GM18526 (cell line): Measurements from ENCODE around the gene NSD1.
A peak's percentile ranks its signal among the peaks of the same experiment; 100 is the strongest.

Source experiments
- POLR2A ChIP-seq: IDR thresholded peaks from 3 replicates; pipeline ENCODE4 v1.6.1; 2011; ENCODE audit not compliant: insufficient read length; ENCODE audit errors: extremely low read depth

The NSD1 gene

DNA sequence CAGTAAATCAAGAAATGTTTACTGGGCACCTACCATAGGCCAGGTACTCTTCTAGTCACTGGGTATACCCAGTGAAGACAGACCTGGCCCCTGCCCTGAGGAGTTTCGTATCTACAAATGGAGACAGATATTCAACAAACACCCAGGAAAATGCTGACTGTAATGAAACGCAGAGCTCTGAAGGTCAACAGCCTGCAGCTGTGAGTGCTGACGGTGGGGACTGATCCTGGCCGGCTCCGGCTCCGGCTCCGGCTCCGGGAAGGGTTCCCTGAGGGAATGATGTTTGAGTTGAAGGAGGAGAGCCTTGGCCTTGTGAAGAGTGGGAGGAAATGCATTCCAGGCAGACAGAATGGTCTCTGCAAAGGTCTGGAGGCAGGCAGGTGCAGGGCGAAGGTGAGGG, 23.8 kb upstream of the NSD1 start:
- no peak for TF ChIP-seq POLR2A

DNA sequence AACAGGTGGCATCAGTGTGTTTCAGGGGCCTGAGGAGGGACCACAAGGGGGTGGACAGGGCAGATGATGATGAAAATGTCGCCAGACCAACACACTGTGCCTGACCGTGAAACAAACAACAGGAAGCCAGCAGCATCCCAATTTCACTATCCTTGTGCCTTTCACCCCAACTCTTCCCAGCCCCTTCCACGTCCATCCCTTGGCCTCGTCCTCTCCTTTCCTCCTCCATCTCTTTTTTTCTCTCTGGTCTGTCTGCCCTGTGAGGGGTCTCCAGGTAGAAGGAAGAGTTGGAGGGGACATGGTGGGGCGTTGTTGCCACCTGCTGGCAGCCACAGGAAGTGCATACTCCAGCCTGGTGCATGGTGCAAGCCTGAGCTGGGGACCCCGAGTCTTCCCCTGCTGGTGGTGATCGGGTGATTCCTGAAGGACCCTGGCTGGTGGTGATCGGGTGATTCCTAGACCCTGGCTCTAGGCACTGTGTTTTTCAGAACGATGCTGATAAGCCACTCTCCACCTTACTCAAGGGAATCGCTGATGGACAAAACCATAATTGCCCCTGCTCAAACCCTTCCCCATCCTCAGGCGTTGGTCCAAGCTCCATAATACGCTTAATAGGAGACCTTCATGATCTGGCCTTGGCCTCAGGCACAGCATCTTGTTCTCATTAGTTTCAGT, 21.7 kb upstream of the NSD1 start:
- no peak for TF ChIP-seq POLR2A

DNA sequence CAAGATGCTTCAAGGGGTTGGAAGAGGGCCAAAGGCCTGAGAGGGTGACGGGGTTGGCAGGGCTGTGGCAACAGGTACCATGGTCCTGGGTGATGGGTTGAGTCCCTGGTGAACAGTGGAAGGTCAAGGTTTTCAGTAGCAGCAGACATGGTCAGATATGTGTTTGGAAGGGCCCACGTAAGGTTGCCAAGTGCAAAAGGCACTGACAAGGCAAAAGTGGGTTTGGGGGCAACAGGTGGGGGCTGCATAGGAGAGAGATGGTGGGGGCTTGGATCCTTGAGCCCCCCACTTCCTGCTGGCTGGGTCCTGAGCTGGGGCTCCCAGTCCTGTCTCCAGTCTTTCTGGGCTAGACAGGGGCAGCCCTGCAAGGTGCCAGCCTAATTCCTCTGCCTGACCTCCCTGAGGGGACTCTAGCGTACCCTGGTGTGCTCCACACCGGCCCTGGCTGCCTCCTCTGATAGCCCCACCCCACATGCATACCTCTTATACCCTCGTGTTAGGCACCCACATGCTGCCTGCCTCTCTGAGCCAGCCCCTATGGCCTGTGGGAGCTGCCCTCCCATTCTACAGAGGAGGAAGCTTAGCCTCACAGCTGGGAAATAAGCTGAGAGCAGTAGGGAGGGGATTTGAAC, 20.9 kb upstream of the NSD1 start:
- no peak for TF ChIP-seq POLR2A

DNA sequence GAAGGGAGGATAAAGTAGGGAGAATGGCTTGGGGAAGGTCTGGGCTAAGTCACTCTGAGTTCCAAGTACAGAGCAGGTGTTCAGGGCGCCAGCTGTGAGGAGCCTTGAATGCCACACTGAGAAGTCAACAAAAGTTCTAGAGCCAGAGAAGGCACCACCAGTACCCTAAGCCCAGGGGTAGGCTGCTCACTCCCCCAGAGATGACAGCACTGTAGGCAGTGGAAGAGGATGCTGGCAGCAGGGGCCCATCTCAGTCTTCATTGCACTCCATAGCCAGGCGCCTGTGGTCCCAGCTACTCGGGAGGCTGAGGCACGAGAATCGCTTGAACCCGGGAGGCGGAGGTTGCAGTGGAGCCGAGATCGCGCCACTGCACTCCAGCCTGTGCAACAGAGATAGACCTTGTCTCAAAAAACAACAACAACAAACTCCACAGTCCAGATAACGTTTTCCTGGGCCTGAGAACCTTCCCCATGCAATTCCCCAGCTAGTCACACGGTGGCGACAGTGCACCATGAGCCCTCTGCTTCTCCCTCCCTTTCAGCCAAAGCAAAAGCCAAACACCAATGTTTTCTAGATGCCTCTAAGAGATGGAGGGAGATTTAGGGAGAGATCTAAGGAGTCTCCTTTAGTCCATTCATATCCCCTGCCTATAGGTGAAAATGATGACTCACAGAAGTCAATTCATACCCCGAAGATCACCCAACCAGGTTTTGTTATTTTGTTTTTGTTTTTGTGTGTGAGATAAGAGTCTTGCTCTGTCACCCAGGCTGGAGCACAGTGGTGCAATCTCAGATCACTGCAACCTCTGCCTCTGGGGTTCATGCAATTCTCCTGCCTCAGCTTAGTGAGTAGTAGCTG, 19.8 kb upstream of the NSD1 start:
- TF ChIP-seq POLR2A = no peak

DNA sequence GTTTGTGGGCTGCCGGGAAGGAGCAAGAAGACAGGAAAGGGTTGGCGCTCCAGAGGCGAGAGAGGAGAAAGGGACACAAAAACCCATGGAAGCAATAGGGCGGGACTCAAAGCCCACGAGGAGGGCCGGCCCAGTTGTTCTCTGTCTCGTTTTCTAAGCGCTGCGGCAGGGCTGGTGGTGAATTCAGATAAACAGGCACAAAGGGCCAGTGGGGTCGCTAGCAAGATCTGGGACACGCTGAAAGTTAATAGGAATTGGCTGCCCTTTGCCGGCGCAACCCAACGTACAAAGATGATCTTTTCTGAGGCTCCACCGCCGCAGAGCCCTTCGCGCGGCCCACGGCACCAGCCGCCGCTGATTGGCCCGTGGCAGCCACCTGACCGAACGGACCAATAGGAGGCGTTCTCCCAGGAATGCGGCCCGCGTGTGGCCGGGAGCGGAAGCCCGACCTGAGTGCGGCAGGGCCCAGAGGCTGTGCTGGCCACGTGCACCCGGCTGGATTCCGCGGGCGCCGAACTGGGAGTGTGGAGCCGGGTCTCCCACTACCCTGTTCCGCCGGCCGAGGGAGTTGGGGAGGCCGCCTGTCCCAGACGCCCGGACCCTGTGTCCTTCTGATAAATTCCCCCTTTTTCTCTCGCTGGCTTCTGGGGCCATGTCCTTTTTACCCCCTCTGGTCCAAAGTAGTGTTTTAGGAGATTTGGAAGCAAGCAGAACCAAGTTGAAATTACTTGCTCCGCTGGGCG, 16.8 kb upstream of the NSD1 start:
- peak; percentile 56 for TF ChIP-seq POLR2A

DNA sequence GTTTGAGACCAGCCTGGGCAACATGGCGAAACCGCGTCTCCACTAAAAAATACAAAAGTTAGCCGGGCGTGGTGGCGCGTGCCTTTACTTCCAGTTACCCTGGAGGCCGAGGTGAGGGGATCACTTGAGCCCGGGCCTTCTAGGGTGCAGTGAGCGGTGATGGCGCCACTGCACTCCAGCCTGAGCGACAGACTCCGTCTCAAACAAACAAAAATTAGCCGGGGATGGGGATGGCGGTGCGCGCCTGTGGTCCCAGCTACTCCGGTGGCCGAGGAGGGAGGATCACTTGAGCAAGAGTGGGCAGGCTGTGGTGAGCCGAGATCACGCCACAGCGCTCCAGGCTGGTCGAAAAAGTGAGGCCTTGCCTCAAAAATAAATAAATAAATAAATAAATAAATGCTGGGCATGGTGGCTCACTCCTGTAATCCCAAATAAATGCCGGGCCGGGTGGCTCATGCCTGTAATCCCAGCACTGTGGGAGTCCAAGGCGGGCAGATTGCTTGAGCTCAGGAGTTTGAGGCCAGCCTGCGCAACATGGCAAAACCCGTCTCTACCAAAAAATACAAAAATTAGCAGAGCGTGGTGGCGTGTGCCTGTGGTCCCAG, 16.0 kb upstream of the NSD1 start:
- no peak for TF ChIP-seq POLR2A

DNA sequence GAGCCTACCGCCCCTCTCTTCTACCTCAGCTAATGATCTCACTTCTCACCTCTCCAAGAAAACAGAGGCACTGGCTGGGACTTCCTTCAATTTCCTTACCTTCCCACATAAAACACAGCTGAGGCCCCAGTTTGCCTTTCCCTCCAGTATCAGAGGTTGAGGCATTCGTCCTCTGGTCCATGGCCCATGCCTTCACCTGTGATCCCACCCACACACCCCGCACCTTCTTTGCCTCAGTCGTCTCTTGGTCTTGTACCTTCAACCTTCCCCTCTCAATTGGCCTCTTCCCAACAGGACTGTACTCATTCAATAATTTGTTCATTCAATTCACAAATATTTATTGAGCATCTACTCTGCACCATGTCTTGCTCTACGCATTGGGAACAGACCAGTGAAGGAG, 11.0 kb upstream of the NSD1 start:
- TF ChIP-seq POLR2A = no peak

DNA sequence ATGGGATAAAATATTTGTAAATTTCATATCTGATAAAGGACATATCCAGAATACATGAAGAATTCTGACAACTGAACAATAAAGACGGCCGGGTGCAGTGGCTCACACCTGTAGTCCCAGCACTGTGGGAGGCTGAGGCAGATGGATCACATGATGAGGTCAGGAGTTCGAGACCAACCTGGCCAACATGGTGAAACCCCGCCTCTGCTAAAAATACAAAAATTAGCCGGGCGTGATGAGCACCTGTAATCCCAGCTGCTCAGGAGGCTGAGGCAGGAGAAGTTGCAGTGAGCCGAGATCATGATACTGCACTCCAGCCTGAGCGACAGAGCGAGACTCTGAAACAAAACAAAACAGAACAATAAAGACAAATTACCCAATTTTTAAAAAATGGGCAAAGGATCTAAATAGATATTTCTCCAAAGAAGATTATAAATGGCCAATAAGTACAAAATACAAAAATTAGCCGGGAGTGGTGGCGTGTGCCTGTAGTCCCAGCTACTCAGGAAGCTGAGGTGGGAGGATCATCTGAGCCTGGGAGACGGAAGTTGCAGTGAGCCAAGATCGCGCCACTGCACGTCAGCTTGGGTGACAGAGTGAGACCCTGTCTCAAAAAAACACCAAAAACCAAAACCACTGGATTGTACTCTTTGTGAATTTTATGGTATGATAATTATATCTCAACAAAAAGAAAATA, 9.6 kb upstream of the NSD1 start:
- TF ChIP-seq POLR2A = no peak

DNA sequence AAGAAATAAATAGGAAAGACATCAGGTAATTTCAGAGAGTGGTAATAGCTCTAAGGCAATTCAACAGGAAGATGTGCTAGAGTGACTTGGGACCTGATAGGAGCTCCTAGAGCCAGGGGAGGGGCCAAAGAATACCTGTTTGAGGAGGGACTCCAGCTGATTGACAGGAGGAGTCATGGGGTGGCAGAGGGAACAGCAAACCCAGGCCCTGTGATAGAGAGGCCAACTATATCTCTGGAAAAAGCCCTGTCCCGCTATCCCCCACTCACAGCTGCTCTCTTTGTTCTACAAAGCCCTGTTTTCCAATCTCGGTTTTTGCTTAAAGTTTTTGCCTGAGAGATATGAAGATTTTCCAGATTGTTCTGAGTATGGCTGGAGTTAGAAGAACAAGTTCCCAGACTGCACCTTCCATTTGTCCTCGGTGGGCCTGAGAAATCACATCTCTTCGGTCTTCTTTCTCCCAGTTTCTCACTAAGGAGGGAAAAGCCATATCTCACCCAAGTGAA, 9.0 kb upstream of the NSD1 start:
- no peak for TF ChIP-seq POLR2A

DNA sequence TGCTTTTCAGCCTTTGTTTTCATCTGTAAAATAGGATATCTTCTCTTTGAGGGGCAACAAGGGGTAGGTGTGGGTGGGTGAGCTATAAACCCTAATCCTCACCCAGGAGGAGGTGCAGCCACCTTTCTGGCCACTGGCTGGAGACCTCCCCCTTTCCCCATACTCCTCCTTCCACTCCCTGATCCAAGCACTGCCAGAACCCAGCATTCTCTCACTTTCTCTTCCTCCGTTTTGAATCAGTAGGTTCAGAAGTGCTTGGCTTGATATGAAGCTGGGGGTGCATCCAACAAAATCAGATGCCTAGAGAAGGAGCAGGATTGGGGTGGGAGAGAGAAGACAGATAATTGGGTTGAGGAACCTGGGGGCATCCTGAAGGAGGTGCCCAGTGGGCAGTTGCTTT, 6.8 kb upstream of the NSD1 start:
- TF ChIP-seq POLR2A = no peak

DNA sequence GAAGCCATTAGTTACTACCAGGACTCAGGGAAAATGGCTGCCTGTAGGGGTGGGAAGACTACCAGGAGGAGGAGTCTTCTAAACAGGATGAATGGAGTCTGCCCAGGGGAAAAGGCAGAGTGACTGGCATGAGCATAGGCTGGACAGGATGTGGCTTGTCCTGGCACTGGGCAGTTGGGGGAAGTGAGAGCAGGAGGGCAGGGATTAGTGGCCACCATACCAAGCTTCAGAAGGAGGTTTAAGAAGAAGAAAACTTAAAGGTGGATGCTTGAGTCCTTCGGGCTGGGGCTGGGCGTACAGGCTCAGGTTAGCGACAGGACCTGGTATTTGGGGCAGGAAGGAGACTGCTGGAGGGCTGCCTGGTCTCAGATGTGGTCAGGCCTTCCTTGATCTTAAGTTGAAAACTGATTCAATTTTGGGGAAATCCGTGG, 5.0 kb upstream of the NSD1 start:
- TF ChIP-seq POLR2A = no peak

DNA sequence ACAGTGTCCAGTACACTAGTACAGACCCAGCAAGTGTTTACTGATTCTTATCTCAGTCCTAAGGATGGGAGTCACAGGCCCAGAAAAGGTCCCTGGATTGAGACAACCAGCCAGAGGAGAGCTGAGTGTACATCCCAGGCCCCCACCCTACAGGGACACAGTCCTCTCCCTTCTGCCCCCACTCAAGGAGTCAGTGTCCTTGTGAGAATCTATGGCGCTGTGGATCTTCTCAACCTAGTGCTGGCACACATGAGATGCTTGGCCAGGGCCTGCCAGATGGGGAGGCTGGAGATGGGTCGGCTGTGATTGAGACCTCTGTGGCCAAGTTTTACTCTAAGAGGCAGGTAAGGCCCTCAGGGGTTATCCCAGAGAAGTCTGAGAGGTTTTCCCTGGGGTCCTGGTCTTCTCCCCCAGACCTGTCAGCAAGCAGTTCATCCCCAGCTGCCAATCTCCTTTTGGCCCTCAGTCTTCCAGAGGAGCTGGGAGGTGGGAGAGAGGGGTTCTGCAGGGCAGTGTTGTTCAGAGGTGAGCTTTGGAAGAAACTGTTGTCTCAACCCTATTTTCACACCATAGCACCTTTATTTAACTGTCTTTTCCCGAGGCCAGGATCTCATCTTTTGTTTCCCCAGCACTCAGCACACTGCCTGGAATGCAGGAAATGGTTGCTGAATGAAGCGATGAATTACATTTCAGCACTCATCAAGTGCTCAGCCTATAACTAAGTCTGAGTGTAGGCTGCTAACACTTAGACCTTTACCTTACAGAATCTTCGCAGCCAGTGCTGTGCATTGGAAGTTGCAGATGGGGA, 3.2 kb upstream of the NSD1 start:
- no peak for TF ChIP-seq POLR2A

DNA sequence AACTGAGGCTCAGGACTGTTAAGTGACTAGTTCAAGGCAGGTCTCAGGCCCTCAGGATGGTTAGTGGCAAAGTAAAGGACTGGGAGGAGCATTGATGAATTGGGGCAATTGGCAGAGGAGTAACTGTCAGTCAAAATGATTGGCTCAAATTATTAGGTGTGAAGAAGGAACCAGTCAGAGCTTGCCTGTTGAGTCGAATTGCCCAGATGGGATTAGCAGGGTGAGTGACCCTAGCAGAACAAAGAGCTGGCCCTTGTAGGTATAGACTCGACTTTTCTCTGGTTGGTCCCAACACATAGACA, 2.6 kb upstream of the NSD1 start:
- TF ChIP-seq POLR2A = no peak
